Measurements from ENCODE around the gene TRIO.

GRCh38 chr5:14101922-14102321 lies 41.2 kb upstream of the TRIO start:
- TF ChIP-seq, protein P1, sequence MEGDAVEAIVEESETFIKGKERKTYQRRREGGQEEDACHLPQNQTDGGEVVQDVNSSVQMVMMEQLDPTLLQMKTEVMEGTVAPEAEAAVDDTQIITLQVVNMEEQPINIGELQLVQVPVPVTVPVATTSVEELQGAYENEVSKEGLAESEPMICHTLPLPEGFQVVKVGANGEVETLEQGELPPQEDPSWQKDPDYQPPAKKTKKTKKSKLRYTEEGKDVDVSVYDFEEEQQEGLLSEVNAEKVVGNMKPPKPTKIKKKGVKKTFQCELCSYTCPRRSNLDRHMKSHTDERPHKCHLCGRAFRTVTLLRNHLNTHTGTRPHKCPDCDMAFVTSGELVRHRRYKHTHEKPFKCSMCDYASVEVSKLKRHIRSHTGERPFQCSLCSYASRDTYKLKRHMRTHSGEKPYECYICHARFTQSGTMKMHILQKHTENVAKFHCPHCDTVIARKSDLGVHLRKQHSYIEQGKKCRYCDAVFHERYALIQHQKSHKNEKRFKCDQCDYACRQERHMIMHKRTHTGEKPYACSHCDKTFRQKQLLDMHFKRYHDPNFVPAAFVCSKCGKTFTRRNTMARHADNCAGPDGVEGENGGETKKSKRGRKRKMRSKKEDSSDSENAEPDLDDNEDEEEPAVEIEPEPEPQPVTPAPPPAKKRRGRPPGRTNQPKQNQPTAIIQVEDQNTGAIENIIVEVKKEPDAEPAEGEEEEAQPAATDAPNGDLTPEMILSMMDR (IDR thresholded peaks at IDR 0.05): no peak
- no peak for TF ChIP-seq POLR2A (IDR thresholded peaks at IDR 0.05)
